Fibroblast of pulmonary artery (primary cell): ENCODE data around the gene CRIM1.

Experiments used
- DNase-seq: peaks from one replicate; pipeline ENCODE4 v3.0.0-alpha.2; 2010; ENCODE audit warnings: low read depth
- H3K4me3 ChIP-seq: replicated peaks from 2 replicates; pipeline ENCODE4 v1.5.1; 2011; ENCODE audit warnings: low read depth, mild to moderate bottlenecking, control low read depth, low read length, moderate library complexity
- TF ChIP-seq, protein P1 (sequence below): IDR thresholded peaks from 2 replicates; pipeline ENCODE4 v1.5.1; 2011; ENCODE audit warnings: mild to moderate bottlenecking, control low read depth, low read length, inconsistent platforms; ENCODE audit errors: missing control alignments

Gene CRIM1

DNA sequence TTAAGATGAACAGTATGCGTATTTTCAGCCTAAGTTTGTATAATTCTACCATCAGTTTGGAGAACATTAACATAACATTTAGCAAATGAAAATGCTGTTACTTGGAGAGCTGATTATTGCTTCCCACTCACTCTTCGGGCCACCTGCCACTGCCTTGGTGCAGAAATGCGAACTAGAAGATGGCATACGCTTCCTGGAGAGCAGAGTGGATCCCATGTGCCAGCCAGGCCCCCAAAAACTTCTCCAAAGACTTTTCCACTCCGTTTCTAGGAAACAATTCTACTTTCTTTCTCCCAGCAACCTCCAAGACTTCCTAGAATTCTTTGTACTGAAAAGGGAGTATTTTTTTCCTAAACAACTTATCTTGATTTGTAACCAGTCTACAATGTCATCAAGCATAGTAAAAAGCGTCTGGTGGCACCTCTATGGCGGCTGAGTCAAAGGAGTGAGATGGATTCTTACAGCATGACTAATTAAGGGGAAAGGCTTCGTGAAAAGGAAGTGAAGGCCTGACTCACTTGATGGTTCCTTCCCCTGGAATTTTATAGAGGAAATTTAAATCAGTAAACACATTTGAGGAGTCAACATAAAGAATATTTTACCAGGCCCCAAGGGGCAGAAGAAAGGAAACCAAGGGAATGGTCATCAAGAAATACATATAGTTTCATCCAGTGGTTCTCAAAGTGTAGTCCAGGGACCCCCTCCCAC, 205.8 kb downstream of the CRIM1 start:
- TF ChIP-seq, protein P1, sequence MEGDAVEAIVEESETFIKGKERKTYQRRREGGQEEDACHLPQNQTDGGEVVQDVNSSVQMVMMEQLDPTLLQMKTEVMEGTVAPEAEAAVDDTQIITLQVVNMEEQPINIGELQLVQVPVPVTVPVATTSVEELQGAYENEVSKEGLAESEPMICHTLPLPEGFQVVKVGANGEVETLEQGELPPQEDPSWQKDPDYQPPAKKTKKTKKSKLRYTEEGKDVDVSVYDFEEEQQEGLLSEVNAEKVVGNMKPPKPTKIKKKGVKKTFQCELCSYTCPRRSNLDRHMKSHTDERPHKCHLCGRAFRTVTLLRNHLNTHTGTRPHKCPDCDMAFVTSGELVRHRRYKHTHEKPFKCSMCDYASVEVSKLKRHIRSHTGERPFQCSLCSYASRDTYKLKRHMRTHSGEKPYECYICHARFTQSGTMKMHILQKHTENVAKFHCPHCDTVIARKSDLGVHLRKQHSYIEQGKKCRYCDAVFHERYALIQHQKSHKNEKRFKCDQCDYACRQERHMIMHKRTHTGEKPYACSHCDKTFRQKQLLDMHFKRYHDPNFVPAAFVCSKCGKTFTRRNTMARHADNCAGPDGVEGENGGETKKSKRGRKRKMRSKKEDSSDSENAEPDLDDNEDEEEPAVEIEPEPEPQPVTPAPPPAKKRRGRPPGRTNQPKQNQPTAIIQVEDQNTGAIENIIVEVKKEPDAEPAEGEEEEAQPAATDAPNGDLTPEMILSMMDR, result no peak
- DNase-seq, result peak; percentile 92
- peak overlapping the region; percentile 15 for H3K4me3 ChIP-seq

DNA sequence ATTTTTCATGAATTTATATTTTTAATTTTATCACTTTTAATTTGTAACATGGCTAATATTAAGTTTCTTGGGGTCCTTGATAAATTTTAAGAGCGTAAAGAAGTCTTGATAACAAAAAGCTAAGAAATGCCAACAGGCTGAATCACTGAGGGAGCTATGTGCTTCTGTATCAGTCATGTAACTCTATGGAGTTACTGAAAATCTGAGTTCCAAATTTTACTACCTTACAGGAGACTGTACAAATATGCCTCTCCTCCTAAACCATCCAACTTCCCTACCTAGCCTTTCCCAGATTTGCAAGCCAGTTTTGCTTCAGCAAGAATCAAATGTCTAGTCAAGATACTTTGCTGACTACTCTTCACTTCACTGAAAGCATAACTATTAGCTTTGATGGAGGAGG, 206.7 kb downstream of the CRIM1 start:
- peak; percentile 77 for DNase-seq
- H3K4me3 ChIP-seq, result no peak overlapping the region
- TF ChIP-seq, protein P1, result no peak

DNA sequence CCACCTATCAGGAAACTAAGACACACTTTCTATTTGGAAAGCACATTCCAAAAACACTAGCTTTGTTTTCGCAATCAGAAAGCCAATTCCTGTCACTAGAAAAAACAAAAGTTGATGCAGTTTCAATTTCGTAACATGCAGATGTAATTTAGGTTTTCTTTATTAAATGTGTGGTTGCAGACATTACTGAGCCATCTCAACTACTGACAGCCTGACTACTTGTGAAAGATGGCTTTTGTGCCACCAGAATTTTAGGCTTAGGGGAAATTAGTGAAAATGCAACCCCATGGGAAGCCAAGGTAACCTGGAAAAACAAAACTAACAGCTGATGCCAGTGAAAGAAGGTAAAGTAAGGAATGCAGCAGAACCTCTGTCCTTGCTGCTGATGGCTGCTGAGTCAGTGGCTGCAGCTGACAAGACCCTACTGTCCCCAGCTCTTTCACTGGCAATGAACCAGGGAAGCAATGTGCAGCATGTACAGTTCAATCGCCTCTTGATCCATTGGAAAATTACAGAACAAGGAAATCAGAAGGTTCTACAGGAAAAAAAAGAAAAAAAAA, 207.5 kb downstream of the CRIM1 start:
- TF ChIP-seq, protein P1, result no peak
- peak overlapping the region; percentile 35 for H3K4me3 ChIP-seq
- peak; percentile 78 for DNase-seq

DNA sequence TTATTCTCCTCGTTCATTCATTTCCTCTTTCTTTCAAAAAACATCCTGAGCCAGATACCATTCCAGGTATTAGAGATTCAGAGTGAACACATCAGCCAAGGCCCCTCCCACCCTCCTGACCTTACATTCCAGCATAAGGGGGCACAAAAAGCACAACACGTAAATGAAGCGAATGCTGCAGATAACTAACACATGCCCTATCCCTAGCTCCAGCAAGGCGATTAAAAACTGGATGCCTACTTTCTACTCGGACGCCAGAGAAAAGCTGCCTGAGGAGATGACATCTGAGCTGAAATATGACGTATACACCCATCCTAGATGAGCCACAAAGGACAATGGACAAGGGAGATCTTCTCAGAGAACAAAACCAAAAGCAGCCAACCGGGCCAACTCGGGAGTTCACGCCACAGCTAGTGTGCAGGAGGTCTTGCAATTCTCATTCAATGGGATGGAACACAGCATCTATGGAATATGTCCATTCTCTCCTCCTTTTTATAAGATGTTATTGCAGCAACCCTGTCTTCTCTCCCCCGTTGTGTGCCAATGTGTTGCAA, 208.9 kb downstream of the CRIM1 start:
- TF ChIP-seq, protein P1, result no peak
- no peak for DNase-seq
- H3K4me3 ChIP-seq, result no peak overlapping the region

DNA sequence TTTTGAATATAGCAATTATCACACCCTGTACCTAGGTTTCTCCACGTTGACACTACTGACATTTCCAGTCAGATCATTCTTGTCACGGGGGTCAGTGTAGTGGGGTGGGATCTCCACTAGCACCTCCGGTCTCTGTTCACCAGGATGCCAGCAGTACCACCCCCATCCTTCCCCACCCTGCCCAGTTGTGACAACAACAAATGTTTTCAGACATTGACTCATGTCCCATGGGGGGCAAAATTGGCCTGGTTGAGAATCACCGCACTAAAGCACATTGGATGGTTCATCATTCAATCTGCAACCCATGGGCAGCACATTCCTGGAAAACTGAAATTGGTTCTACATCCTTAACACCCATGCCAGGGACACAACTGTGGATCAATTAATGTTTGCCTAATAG, 210.1 kb downstream of the CRIM1 start:
- TF ChIP-seq, protein P1, result no peak
- DNase-seq, result no peak
- no peak overlapping the region for H3K4me3 ChIP-seq

DNA sequence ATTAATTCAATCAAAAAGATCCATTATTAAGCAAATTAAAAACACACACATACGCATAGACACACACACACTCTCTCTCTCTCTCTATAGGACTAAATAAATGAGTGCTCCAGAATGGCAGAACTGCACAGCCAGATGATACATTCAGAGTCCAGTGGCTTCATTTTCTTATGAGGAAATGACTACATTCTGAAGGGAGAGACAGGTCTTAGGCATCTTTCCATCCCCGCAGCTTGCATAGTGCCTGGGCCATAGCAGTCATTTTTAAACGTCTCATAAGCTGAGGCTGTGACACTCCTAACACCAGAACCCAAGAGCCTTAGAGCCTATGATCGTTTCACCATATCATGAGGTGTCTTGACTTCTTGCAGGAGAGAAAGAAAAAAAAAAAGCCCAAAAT, 211.3 kb downstream of the CRIM1 start:
- DNase-seq, result no peak
- TF ChIP-seq, protein P1, result no peak
- no peak overlapping the region for H3K4me3 ChIP-seq
